Kidney epithelial cell (primary cell): Measurements from ENCODE around the gene ZWILCH. TPM values are rescaled to one million over a fixed set of nuclear protein-coding genes. Genes with fewer than 3 reads are reported as not detected.

Source experiments
- DNase-seq: peaks from one replicate; pipeline ENCODE4 v3.0.0-alpha.2; 2010; ENCODE audit warnings: low read depth
- H3K27me3 ChIP-seq: 2 replicates; pipeline ENCODE4 v1.6.0; 2011; ENCODE audit warnings: low read length; ENCODE audit not compliant: control insufficient read depth, insufficient read depth
- H3K36me3 ChIP-seq: 2 replicates; pipeline ENCODE4 v1.5.1; 2011; ENCODE audit warnings: low read length; ENCODE audit not compliant: control insufficient read depth, insufficient read depth
- H3K4me3 ChIP-seq: 2 replicates; pipeline ENCODE4 v1.5.1; 2011; ENCODE audit warnings: low read depth, mild to moderate bottlenecking, control low read depth, low read length
- total RNA-seq: library from RNA; depleted of rRNA; stranded (reverse); fragments of >200 nt; gene quantifications from 2 replicates; pipeline ENCODE4 v1.2.3, GENCODE V29; 2015
- TF ChIP-seq, protein P1 (sequence below): IDR thresholded peaks from 2 replicates; pipeline ENCODE4 v1.5.1; 2011; ENCODE audit warnings: mild to moderate bottlenecking, moderate library complexity, low read length, control low read depth, inconsistent platforms; ENCODE audit not compliant: insufficient read depth, poor library complexity, severe bottlenecking

ZWILCH gene
- total RNA-seq, 1 donor from 2014 or later, result 11.6 TPM

- no peak for DNase-seq
- H3K4me3 ChIP-seq, result no peak overlapping the region
- no peaks in the 10 kb centered on the region for H3K36me3 ChIP-seq
- TF ChIP-seq, protein P1, sequence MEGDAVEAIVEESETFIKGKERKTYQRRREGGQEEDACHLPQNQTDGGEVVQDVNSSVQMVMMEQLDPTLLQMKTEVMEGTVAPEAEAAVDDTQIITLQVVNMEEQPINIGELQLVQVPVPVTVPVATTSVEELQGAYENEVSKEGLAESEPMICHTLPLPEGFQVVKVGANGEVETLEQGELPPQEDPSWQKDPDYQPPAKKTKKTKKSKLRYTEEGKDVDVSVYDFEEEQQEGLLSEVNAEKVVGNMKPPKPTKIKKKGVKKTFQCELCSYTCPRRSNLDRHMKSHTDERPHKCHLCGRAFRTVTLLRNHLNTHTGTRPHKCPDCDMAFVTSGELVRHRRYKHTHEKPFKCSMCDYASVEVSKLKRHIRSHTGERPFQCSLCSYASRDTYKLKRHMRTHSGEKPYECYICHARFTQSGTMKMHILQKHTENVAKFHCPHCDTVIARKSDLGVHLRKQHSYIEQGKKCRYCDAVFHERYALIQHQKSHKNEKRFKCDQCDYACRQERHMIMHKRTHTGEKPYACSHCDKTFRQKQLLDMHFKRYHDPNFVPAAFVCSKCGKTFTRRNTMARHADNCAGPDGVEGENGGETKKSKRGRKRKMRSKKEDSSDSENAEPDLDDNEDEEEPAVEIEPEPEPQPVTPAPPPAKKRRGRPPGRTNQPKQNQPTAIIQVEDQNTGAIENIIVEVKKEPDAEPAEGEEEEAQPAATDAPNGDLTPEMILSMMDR, result no peak
- H3K27me3 ChIP-seq, result no peaks in the 10 kb centered on the region
Measured at GRCh38 chr15:66480267-66480666, 24.9 kb upstream of the ZWILCH start.

- H3K27me3 ChIP-seq, result no peaks in the 10 kb centered on the region
- no peak overlapping the region for H3K4me3 ChIP-seq
- no peaks in the 10 kb centered on the region for H3K36me3 ChIP-seq
- DNase-seq, result peak; percentile 69
- TF ChIP-seq, protein P1, result no peak
Measured at GRCh38 chr15:66481107-66481856, 23.8 kb upstream of the ZWILCH start.

- no peaks in the 10 kb centered on the region for H3K36me3 ChIP-seq
- TF ChIP-seq, protein P1, result no peak
- no peak for DNase-seq
- no peaks in the 10 kb centered on the region for H3K27me3 ChIP-seq
- no peak overlapping the region for H3K4me3 ChIP-seq
Measured at GRCh38 chr15:66482539-66482938, 22.6 kb upstream of the ZWILCH start.

DNA sequence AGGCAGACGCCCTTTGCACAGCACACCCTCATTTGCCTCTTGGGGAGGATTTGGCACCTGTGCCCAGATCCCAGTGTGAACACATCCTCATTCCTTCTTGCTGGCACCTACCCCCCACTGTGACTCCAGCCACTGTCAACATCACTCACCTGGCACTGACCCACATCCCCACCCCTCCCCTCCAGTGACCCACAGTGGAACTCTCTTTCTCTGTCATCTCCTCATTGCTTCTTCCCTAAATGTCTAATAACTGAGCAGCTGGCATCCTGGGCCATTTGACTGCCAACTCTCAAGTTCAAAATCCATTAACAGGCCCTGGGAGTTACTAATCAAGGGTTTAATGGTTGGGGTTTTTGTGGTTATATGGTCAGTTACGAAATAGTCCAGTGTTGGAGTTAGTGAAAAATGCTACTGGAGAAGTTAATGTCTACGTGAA is 22.0 kb upstream of the ZWILCH start:
- Histone ChIP-seq H3K27me3 (no peaks in the 10 kb centered on the region), H3K4me3 (no peak overlapping the region), H3K36me3 (peaks cover 1% of the 10 kb centered on the region)
- TF ChIP-seq, protein P1, result no peak
- peak; percentile 70 for DNase-seq

- no peak for DNase-seq
- H3K4me3 ChIP-seq, result no peak overlapping the region
- H3K27me3 ChIP-seq, result no peaks in the 10 kb centered on the region
- peaks cover 1% of the 10 kb centered on the region for H3K36me3 ChIP-seq
- TF ChIP-seq, protein P1, result no peak
Measured at GRCh38 chr15:66484539-66485112, 20.5 kb upstream of the ZWILCH start.

GRCh38 chr15:66486887-66487286 is 18.2 kb upstream of the ZWILCH start:
- Histone ChIP-seq H3K36me3 (peaks cover 1% of the 10 kb centered on the region), H3K27me3 (no peaks in the 10 kb centered on the region)

More at GRCh38 chr15:66486887-66487286, 18.2 kb upstream of the ZWILCH start:
- TF ChIP-seq, protein P1, result no peak
- no peak overlapping the region for H3K4me3 ChIP-seq
- DNase-seq, result no peak
